Thoracic aorta (tissue), 2 donors: ENCODE results near the gene DZIP1L. TPM values are rescaled to one million over a fixed set of nuclear protein-coding genes. Genes with fewer than 3 reads are reported as not detected.

Experiments used
- ATAC-seq: fragments of 150-250 bp; one replicate; pipeline ENCODE4 v1.8.0; 2017; ENCODE audit warnings: low read depth; ENCODE audit not compliant: insufficient number of reproducible peaks, low FRiP score
- DNase-seq: peaks from one replicate; pipeline ENCODE4 v3.0.0-alpha.2; 2020; ENCODE audit warnings: low spot score
- H3K27ac ChIP-seq, 2 donors: fragments of 200-600 bp; sonication (generic); 1 replicate in 1 of 2; 2 replicates in 1 of 2; pipeline ENCODE4 v1.5.1; 2016; ENCODE audit warnings: mild to moderate bottlenecking in 2 of 2, moderate library complexity in 2 of 2
- H3K27me3 ChIP-seq: fragments of 200-600 bp; sonication (generic); replicated peaks from 2 replicates; pipeline ENCODE4 v1.6.0; 2016; ENCODE audit warnings: mild to moderate bottlenecking; ENCODE audit not compliant: insufficient read depth
- H3K36me3 ChIP-seq: fragments of 200-600 bp; sonication (generic); one replicate; pipeline ENCODE4 v1.5.1; 2016
- H3K4me1 ChIP-seq, 2 donors: fragments of 200-600 bp; sonication (generic); 1 replicate in 1 of 2; 2 replicates in 1 of 2; pipeline versions ENCODE4 v1.5.1 to v1.6.0; 2016; ENCODE audit warnings: low read depth in 2 of 2, mild to moderate bottlenecking in 1 of 2; ENCODE audit not compliant: control insufficient read depth in 1 of 2
- H3K4me3 ChIP-seq: fragments of 200-600 bp; sonication (generic); 2 replicates; pipeline ENCODE4 v1.5.1; 2016; ENCODE audit warnings: mild to moderate bottlenecking
- H3K9me3 ChIP-seq: fragments of 200-600 bp; sonication (generic); 2 replicates; pipeline ENCODE4 v1.5.1; 2016
- CTCF ChIP-seq: fragments of 200-600 bp; sonication (generic); IDR thresholded peaks from one replicate; pipeline ENCODE4 v1.5.1; 2019; ENCODE audit warnings: antibody characterized with exemption
- total RNA-seq, 2 donors: library from RNA; depleted of rRNA; stranded (reverse); fragments of >200 nt; gene quantifications; one replicate each; pipeline versions ENCODE4 v1.1.0 to v1.2.3, GENCODE V29; 2016

DZIP1L gene
- total RNA-seq, 2 donors from 2014 or later = 61.1 to 110 TPM

GRCh38 chr3:138063416-138063815, 52.0 kb downstream of the DZIP1L start:
- H3K4me1 ChIP-seq = peaks cover 5 to 15% of the 10 kb centered on the region in 2 donors
- DNase-seq (no peak), ATAC-seq (no peak)
- no peak overlapping the region for H3K27ac ChIP-seq
- H3K27me3 ChIP-seq = no peaks in the 10 kb centered on the region
- H3K9me3 ChIP-seq = no peaks in the 10 kb centered on the region
- H3K36me3 ChIP-seq = peaks cover 48% of the 10 kb centered on the region
- TF ChIP-seq CTCF = no peak
- H3K4me3 ChIP-seq = no peak overlapping the region

GRCh38 chr3:138062626-138063025, 52.8 kb downstream of the DZIP1L start:
- ATAC-seq (no peak), DNase-seq (no peak)
- Histone ChIP-seq H3K27ac (no peak overlapping the region), H3K9me3 (no peaks in the 10 kb centered on the region), H3K4me3 (no peak overlapping the region), H3K4me1 (peaks cover 5 to 15% of the 10 kb centered on the region in 2 donors), H3K27me3 (no peaks in the 10 kb centered on the region), H3K36me3 (peaks cover 42% of the 10 kb centered on the region)
- no peak for TF ChIP-seq CTCF

- Histone ChIP-seq H3K36me3 (peaks cover 41% of the 10 kb centered on the region), H3K9me3 (no peaks in the 10 kb centered on the region), H3K27me3 (no peaks in the 10 kb centered on the region), H3K4me1 (peaks cover 5 to 15% of the 10 kb centered on the region in 2 donors), H3K4me3 (no peak overlapping the region), H3K27ac (no peak overlapping the region)
- no peak for DNase-seq
- no peak for TF ChIP-seq CTCF
- no peak for ATAC-seq
Observed at GRCh38 chr3:138062037-138062436, 53.4 kb downstream of the DZIP1L start.

GRCh38 chr3:138060792-138061191, 54.6 kb downstream of the DZIP1L start:
- H3K36me3 ChIP-seq = peaks cover 28% of the 10 kb centered on the region
- H3K27me3 ChIP-seq = no peaks in the 10 kb centered on the region
- no peak for ATAC-seq
- H3K27ac ChIP-seq = no peak overlapping the region
- TF ChIP-seq CTCF = no peak
- no peak for DNase-seq
- no peaks in the 10 kb centered on the region for H3K9me3 ChIP-seq
- no peak overlapping the region for H3K4me3 ChIP-seq
- peaks cover 5 to 15% of the 10 kb centered on the region in 2 donors for H3K4me1 ChIP-seq

- DNase-seq (no peak), ATAC-seq (no peak)
- no peak overlapping the region for H3K27ac ChIP-seq
- H3K36me3 ChIP-seq = peaks cover 16% of the 10 kb centered on the region
- peaks cover 5 to 15% of the 10 kb centered on the region in 2 donors for H3K4me1 ChIP-seq
- no peak for TF ChIP-seq CTCF
- H3K9me3 ChIP-seq = no peaks in the 10 kb centered on the region
- H3K4me3 ChIP-seq = no peak overlapping the region
- no peaks in the 10 kb centered on the region for H3K27me3 ChIP-seq
Observed at GRCh38 chr3:138059261-138059660, 56.1 kb downstream of the DZIP1L start.
